Esophagus muscularis mucosa (tissue), 3 donors: ENCODE measurements around the gene ESRRG.

ENCODE experiments used
- CTCF ChIP-seq, 3 experiments: fragments of 200-600 bp in 2 of 3; fragments of 450-650 bp in 1 of 3; sonication (generic) in 2 of 3; IDR thresholded peaks; one replicate each; pipeline ENCODE4 v1.5.1; 2017 to 2019; ENCODE audit warnings: antibody characterized with exemption in 3 of 3, mild to moderate bottlenecking in 2 of 3, moderate library complexity in 1 of 3
- POLR2A ChIP-seq: fragments of 450-650 bp; IDR thresholded peaks from one replicate; pipeline ENCODE4 v1.6.1; 2017; ENCODE audit warnings: antibody characterized with exemption, moderate library complexity, mild to moderate bottlenecking, low read depth

GRCh38 chr1:216599851-216600250, 123.4 kb downstream of the ESRRG start:
- TF ChIP-seq CTCF (IDR thresholded peaks at IDR 0.05) (no peak), POLR2A (no peak)
